Activated CD4-positive, alpha-beta T cell treated with anti-CD3 and anti-CD28 coated beads, Interleukin-2, amount 10 ng/mL, durations not matched to agents 24 days and 14 days (primary cell): ENCODE results near the gene GNAQ. TPM values are rescaled to one million over a fixed set of nuclear protein-coding genes. Genes with fewer than 3 reads are reported as not detected.

Experiments used
- DNase-seq: peaks from one replicate; pipeline ENCODE4 v3.0.0; 2022
- H3K27ac Mint-ChIP-seq: one replicate; pipeline ENCODE4 v1.8.0; 2022; ENCODE audit warnings: mild to moderate bottlenecking, mixed read lengths
- H3K27me3 Mint-ChIP-seq: one replicate; pipeline ENCODE4 v1.8.0; 2022; ENCODE audit warnings: mixed read lengths
- H3K36me3 Mint-ChIP-seq: one replicate; pipeline ENCODE4 v1.8.0; 2022; ENCODE audit warnings: low read depth, mild to moderate bottlenecking, mixed read lengths
- H3K4me1 Mint-ChIP-seq: one replicate; pipeline ENCODE4 v1.8.0; 2021; ENCODE audit warnings: mixed read lengths
- H3K4me3 Mint-ChIP-seq: one replicate; pipeline ENCODE4 v1.8.0; 2022; ENCODE audit warnings: mild to moderate bottlenecking, moderate library complexity, mixed read lengths
- H3K9me3 Mint-ChIP-seq: one replicate; pipeline ENCODE4 v1.8.0; 2021; ENCODE audit warnings: mixed read lengths
- intact Hi-C: fragments of 100-400 bp; cut with micrococcal nuclease; formaldehyde crosslinking; loops from one replicate; pipeline ENCODE4 v1.15.1; 2023
- total RNA-seq: library from RNA; stranded (reverse); gene quantifications from 2 replicates; pipeline ENCODE4 v1.2.3, GENCODE V29; 2022

Gene GNAQ
- total RNA-seq, 1 donor from 2014 or later: 22.7 TPM

DNA sequence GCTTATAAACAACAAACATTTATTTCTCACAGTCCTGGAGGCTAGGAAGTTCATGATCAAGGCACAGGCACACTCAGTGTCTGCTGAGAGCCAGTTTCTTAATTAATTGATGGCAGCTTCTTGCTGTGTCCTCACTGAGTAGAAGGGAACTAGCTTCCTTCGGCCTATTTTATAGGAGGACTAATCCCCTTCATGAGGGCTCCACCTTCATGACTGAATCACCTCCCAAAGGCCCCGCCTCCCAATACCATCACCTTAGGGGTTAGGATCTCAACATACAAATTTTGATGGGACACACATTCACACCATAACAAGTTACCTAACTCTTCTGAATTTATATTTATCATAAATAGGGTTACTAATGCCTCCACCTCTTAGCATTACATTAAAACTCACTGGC lies 129.8 kb downstream of the GNAQ start:
- Mint-ChIP-seq H3K4me3 (no peak overlapping the region), H3K36me3 (peaks cover 18% of the 10 kb centered on the region), H3K27ac (no peak overlapping the region), H3K4me1 (peaks cover 25% of the 10 kb centered on the region), H3K27me3 (no peaks in the 10 kb centered on the region), H3K9me3 (no peaks in the 10 kb centered on the region)
- intact Hi-C loops: loop anchor here (10.0 kb wide), 1 partner anchor 133 kb away; the partner anchor contains the start of gene GNAQ
- DNase-seq: peak; percentile 45

- DNase-seq: no peak
- Mint-ChIP-seq H3K36me3 (peaks cover 20% of the 10 kb centered on the region), H3K27ac (no peak overlapping the region), H3K4me3 (no peak overlapping the region), H3K4me1 (peaks cover 25% of the 10 kb centered on the region), H3K9me3 (no peaks in the 10 kb centered on the region), H3K27me3 (no peaks in the 10 kb centered on the region)
- intact Hi-C loops: loop anchor here (10.0 kb wide), 1 partner anchor 134 kb away; the partner anchor contains the start of gene GNAQ
These were observed 130.6 kb downstream of the GNAQ start for GRCh38 chr9:77901018-77901417.

GRCh38 chr9:77899679-77900354 lies 131.8 kb downstream of the GNAQ start:
- Mint-ChIP-seq H3K9me3 (no peaks in the 10 kb centered on the region), H3K36me3 (peaks cover 24% of the 10 kb centered on the region), H3K4me1 (peaks cover 25% of the 10 kb centered on the region), H3K27me3 (no peaks in the 10 kb centered on the region), H3K4me3 (no peak overlapping the region), H3K27ac (no peak overlapping the region)
- intact Hi-C loops: loop anchor here (10.0 kb wide), 1 partner anchor 135 kb away; the partner anchor contains the start of gene GNAQ
- no peak for DNase-seq

DNA sequence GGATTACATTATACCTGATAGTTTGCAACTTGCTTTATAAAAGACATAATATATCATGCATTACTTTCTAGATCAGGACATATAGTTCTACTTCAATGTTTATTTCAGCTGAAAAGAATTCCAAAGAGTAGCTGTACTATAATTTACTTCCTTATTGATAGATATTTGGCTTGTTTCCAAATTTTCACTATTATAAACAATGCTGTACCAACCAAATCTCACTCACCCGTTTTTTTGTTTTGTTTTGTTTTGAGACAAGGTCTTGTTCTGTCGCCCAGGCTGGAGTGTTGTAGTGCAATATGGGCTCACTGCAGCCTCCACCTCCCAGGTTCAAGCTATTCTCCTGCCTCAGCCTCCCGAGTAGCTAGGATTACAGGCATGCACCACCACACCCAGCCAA lies 132.7 kb downstream of the GNAQ start:
- DNase-seq: no peak
- no peak overlapping the region for H3K4me3 Mint-ChIP-seq
- H3K27me3 Mint-ChIP-seq: no peaks in the 10 kb centered on the region
- H3K4me1 Mint-ChIP-seq: peaks cover 25% of the 10 kb centered on the region
- no peaks in the 10 kb centered on the region for H3K9me3 Mint-ChIP-seq
- intact Hi-C loops: no loop called here
- H3K27ac Mint-ChIP-seq: no peak overlapping the region
- peaks cover 22% of the 10 kb centered on the region for H3K36me3 Mint-ChIP-seq

DNA sequence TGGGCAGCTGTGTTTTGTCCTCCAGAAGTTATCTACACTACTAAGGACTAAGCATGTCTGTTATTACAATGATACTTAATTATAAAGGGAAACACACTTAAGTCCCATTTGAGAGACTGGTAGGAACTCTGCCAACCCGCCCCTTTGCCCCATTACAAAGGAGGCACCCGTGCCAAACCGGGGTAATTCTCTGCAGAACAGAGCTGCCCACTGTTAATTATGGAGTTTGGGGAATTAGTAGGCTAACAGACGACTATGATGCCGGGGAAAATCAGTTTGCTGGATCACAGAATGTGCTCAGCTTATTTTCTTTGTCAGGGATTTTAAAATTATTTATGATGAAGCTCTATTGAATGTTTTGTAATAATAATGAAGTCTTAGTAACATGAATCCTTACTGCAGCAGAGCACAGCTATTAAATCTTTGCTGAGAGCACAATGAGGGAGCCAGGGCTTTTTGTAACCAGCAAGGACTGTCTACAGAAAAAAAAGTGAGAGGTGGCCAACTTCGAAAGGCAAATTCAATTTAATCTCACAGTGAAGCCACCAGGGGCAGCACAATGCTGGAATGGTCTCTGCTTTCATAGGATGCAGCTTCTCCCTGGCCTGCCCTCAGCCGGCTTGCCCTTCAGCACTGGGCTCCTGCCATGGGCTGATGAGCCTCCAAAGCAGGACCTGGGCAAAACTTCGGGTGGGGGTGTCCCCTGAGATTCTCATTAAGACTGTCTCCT lies 134.5 kb downstream of the GNAQ start:
- no peak for DNase-seq
- Mint-ChIP-seq H3K27ac (no peak overlapping the region), H3K36me3 (peaks cover 24% of the 10 kb centered on the region), H3K9me3 (no peaks in the 10 kb centered on the region), H3K4me3 (no peak overlapping the region), H3K4me1 (peaks cover 33% of the 10 kb centered on the region), H3K27me3 (no peaks in the 10 kb centered on the region)
- intact Hi-C loops: no loop called here

DNA sequence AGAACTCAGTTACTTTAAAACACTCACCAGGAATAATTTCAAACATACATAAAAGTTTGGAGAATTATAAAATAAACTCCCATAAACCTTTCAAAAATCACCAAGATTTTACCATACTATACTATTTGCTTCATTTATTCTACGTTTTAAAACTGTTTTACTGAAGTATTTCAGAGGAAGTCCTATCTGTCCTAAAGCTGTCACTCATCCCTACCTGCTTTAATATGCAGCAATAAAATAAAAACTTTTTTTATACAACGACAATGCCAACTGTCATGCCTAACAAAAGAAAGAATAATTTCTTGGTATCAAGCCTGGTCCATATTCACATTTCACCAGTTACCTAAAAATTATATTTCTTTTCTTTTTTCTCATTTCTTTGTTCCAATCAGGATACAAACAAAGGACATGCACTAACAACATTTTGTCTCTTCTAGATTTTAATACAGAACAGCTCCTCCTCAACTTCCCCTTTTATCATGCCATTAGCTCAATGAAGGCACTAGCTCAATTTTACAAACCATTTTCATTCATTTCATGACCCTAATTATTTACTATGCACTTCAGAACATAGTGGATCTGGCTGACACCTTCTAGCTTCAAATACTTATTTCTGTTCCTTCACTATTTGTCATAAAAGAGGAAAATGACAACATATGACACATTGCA lies 135.2 kb downstream of the GNAQ start:
- H3K4me1 Mint-ChIP-seq: peaks cover 35% of the 10 kb centered on the region
- H3K27me3 Mint-ChIP-seq: no peaks in the 10 kb centered on the region
- no peak for DNase-seq
- no peaks in the 10 kb centered on the region for H3K9me3 Mint-ChIP-seq
- intact Hi-C loops: no loop called here
- no peak overlapping the region for H3K27ac Mint-ChIP-seq
- no peak overlapping the region for H3K4me3 Mint-ChIP-seq
- peaks cover 24% of the 10 kb centered on the region for H3K36me3 Mint-ChIP-seq

DNA sequence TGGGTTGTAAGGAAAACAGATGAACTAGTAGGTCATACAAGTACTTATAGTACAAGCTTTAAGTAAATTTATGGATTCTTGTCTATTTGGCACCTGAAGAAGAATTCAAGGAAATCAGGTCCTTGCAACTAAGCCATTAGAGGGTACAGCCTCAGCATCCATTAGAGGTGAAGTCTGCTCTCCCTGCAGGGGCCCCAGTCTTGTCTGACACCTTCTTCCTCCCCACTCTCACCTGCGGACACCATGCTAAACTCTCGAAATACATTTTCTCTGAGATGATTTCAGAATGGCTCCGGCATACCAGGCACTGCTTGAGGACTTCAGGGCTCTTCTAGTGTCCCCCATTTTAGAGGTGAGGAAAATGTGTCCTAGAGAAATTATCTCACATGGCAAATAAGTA lies 137.9 kb downstream of the GNAQ start:
- no peak overlapping the region for H3K27ac Mint-ChIP-seq
- no peak for DNase-seq
- no peaks in the 10 kb centered on the region for H3K27me3 Mint-ChIP-seq
- no peaks in the 10 kb centered on the region for H3K9me3 Mint-ChIP-seq
- peaks cover 24% of the 10 kb centered on the region for H3K4me1 Mint-ChIP-seq
- intact Hi-C loops: no loop called here
- H3K4me3 Mint-ChIP-seq: no peak overlapping the region
- H3K36me3 Mint-ChIP-seq: peaks cover 21% of the 10 kb centered on the region

DNA sequence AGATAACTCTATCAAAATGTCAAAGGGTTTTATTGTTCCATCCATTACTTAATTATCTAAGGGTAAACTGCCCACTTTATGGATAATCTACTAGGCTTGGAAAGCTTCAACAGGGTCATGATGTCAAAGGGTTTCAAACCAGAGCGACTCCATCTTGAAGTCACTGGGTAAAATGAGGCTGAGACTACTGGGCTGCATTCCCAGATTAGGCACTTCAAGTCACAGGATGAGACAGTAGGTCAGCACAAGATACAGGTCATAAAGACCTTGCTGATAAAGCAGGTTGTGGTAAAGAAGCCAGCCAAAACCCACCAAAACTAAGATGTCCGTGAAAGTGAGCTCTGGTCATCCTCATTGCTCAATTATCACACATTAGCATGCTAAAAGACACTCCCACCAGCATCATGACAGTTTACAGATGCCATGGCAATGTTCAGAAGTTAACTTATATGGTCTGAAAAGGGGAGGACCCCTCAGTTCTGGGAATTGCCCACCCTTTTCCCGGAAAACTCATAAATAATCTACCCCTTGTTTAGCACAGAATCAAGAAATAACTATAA lies 138.6 kb downstream of the GNAQ start:
- H3K27ac Mint-ChIP-seq: no peak overlapping the region
- no peak for DNase-seq
- H3K36me3 Mint-ChIP-seq: peaks cover 18% of the 10 kb centered on the region
- intact Hi-C loops: no loop called here
- peaks cover 23% of the 10 kb centered on the region for H3K4me1 Mint-ChIP-seq
- H3K9me3 Mint-ChIP-seq: no peaks in the 10 kb centered on the region
- H3K4me3 Mint-ChIP-seq: no peak overlapping the region
- H3K27me3 Mint-ChIP-seq: no peaks in the 10 kb centered on the region

DNA sequence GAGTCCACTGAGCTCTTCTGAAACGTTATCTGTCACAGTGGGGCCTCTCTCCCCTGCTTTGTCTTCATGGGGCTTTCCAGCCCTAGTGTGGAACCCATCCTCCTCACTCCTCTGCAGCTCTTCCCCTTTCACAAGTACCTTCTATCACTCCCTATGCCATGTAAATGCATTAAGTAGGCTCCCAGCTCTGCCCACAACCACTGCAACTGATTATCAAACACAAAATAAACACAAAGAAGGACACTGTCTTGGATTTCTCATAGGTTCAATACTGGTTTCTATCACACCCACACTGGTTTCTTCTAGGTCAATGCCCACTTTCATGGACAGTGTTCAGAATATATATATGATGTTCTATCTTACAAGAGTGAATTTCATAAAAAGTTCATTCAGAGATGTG lies 139.4 kb downstream of the GNAQ start:
- peak overlapping the region; percentile 7 for H3K27ac Mint-ChIP-seq
- peaks cover 18% of the 10 kb centered on the region for H3K36me3 Mint-ChIP-seq
- intact Hi-C loops: no loop called here
- no peak overlapping the region for H3K4me3 Mint-ChIP-seq
- H3K27me3 Mint-ChIP-seq: no peaks in the 10 kb centered on the region
- DNase-seq: no peak
- H3K9me3 Mint-ChIP-seq: no peaks in the 10 kb centered on the region
- peaks cover 21% of the 10 kb centered on the region for H3K4me1 Mint-ChIP-seq

DNA sequence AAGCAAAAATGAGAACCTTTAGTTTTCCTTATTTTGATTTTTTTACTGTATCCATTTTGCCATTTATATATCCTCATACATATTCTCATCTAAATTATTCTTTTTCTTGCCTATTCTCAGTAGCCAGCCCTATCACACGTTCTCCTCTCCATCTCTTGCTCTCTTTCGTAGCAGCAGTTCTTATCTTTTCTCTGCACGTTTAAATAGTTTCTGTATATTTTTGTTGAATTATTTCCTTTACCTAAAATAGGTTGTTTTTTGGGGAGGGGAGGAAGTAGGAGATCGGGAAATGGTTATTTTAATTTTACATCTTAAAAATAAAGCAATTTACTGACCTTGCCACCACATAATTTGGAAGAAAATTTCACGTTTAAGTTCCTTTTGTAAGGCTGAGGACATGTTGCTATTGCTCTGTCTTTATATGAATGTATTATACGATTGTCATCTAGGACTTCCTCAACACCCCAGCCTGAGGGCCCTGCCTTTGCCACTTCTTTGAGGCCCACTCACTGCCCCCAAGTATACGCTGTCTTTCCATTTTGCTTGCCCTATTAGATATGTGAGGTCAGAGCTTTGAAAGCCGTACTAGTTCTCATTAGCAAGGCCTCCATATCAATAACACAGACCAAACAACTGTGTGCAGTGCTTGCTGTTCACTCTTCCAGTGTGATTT lies 140.3 kb downstream of the GNAQ start:
- Mint-ChIP-seq H3K27ac (no peak overlapping the region), H3K4me1 (peaks cover 21% of the 10 kb centered on the region), H3K27me3 (no peaks in the 10 kb centered on the region), H3K4me3 (no peak overlapping the region), H3K9me3 (no peaks in the 10 kb centered on the region), H3K36me3 (peaks cover 14% of the 10 kb centered on the region)
- DNase-seq: no peak
- intact Hi-C loops: no loop called here

DNA sequence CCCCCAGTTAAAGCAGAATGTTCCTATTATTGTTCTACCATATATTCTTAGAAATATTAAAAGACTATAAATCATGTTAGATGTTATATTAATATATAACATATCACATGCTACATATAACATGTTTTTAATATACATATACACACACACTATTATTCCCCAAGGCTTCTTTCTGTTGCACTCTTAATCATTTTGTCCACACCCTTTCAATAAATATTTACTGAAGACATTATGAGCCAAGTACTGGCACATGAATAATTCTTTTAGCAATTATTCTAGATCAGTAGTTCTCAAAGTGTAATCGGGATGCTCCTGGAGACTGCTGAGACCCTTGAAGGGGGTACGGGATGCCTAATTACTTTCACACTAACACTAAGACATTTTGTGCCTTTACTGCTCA lies 143.9 kb downstream of the GNAQ start:
- Mint-ChIP-seq H3K36me3 (peaks cover 6% of the 10 kb centered on the region), H3K4me1 (peaks cover 32% of the 10 kb centered on the region), H3K9me3 (no peaks in the 10 kb centered on the region), H3K27ac (no peak overlapping the region), H3K4me3 (no peak overlapping the region), H3K27me3 (no peaks in the 10 kb centered on the region)
- intact Hi-C loops: no loop called here
- no peak for DNase-seq

- Mint-ChIP-seq H3K9me3 (no peaks in the 10 kb centered on the region), H3K4me1 (peaks cover 19% of the 10 kb centered on the region), H3K27ac (no peak overlapping the region), H3K4me3 (no peak overlapping the region), H3K36me3 (peaks cover 7% of the 10 kb centered on the region), H3K27me3 (no peaks in the 10 kb centered on the region)
- peak; percentile 47 for DNase-seq
- intact Hi-C loops: no loop called here
These were observed 146.4 kb downstream of the GNAQ start for GRCh38 chr9:77885104-77885672.
